ENCODE results near the gene TLX2.

Gene TLX2

DNA sequence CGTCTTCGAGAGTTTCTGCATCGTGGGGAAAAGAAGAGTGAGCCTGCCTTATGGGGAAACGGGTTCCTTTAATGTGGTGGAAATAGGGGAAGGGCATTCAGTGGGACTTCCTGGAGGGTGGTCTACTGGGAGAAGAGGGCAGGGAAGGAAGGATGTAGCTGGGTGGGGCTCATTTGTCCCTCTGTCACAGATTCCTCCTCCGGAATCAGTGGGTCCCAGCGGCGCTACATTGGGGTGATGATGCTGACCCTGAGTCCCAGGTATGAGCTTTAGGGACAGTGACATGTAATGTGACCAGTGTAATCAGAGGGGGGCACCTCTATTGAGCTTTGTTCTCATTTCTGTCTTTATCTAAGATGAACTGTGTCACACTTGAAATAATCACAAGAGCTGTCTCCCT is 17.4 kb downstream of the TLX2 start:
- Histone ChIP-seq H3K9me3 (ENCODE audit: low read length) (no peaks in the 10 kb centered on the region), H3K36me3 (ENCODE audit: insufficient read depth, low read length) (peaks cover 34% of the 10 kb centered on the region), H3K27ac (ENCODE audit: low read depth, low read length) (no peak overlapping the region), H3K4me1 (ENCODE audit: insufficient read depth, low read length) (peaks cover 25% of the 10 kb centered on the region), H3K27me3 (ENCODE audit: control insufficient read depth in 1 of 2, insufficient read depth in 2 of 2, low read length in 2 of 2) (no peaks in the 10 kb centered on the region), H3K4me3 (ENCODE audit: low read depth in 1 of 2, low read length in 2 of 2) (no peak overlapping the region), H3K9ac (ENCODE audit: low read length) (no peak overlapping the region)

DNA sequence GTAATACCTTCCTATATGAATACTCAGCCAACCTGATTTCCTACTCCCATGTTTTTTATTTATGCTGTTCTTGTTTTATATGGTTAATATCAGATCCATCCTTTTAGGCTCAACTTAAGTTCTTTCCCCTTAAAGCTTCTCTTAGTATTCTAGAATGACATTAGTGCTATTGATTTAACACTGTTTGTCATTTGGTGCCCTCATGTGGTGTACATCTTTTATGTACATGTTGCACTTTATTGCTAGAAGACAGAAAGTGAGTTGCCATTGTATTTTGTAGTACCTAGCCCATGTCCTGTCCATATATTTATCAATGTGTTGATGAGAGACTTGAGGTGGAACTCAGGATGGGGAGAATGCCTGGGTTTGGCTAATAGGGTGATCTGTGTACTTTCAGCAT is 18.0 kb downstream of the TLX2 start:
- H3K27ac ChIP-seq (ENCODE audit: low read depth, low read length) = no peak overlapping the region
- peaks cover 28% of the 10 kb centered on the region for H3K36me3 ChIP-seq (ENCODE audit: insufficient read depth, low read length)
- H3K4me1 ChIP-seq (ENCODE audit: insufficient read depth, low read length) = peaks cover 25% of the 10 kb centered on the region
- H3K27me3 ChIP-seq (ENCODE audit: control insufficient read depth in 1 of 2, insufficient read depth in 2 of 2, low read length in 2 of 2) = no peaks in the 10 kb centered on the region
- no peaks in the 10 kb centered on the region for H3K9me3 ChIP-seq (ENCODE audit: low read length)
- H3K4me3 ChIP-seq (ENCODE audit: low read depth in 1 of 2, low read length in 2 of 2) = no peak overlapping the region
- H3K9ac ChIP-seq (ENCODE audit: low read length) = no peak overlapping the region

DNA sequence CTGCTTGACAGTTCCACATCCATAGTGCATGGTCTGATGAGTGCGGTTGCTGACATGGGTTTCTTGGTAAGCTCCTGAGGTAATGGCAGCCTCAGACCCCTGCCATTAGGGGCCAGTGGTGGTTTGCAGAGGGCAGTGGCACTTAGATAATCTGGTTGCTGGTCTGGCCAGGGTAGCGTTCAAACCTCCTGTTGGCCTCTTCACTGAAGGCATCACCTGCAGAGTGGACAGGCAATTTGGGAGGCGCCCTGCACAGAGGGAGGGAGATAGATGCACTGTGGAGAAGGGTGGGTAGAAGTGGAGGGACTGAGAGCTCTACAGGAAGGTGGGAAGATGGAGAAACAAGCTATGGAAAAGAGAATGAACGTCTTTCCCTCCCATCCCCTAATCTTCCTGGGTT is 19.2 kb downstream of the TLX2 start:
- no peak overlapping the region for H3K27ac ChIP-seq (ENCODE audit: low read depth, low read length)
- no peak overlapping the region for H3K4me3 ChIP-seq (ENCODE audit: low read depth in 1 of 2, low read length in 2 of 2)
- peaks cover 16% of the 10 kb centered on the region for H3K4me1 ChIP-seq (ENCODE audit: insufficient read depth, low read length)
- no peaks in the 10 kb centered on the region for H3K27me3 ChIP-seq (ENCODE audit: control insufficient read depth in 1 of 2, insufficient read depth in 2 of 2, low read length in 2 of 2)
- no peak overlapping the region for H3K9ac ChIP-seq (ENCODE audit: low read length)
- H3K9me3 ChIP-seq (ENCODE audit: low read length) = no peaks in the 10 kb centered on the region
- H3K36me3 ChIP-seq (ENCODE audit: insufficient read depth, low read length) = peaks cover 16% of the 10 kb centered on the region

DNA sequence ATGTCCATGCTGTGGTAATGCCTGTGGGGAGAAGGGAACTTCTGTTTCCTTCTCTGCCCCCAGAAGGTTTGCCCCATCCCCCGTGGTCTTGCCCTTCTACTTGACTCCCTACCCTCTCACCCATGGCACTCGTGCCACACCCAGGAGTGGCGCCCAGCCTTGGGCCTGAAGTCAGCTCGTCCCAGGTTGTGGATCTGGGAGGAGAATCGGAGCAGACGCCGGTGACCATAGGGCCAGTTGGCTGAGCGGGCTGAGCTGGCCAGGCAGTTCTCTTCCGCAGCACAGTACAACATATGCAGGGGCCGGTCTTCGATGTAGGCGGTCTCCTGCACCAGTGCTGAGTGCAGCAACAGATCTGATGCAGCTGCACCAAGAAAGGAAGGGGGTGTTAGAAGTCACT is 20.2 kb downstream of the TLX2 start:
- H3K4me3 ChIP-seq (ENCODE audit: low read depth in 1 of 2, low read length in 2 of 2) = no peak overlapping the region
- no peaks in the 10 kb centered on the region for H3K27me3 ChIP-seq (ENCODE audit: control insufficient read depth in 1 of 2, insufficient read depth in 2 of 2, low read length in 2 of 2)
- peaks cover 16% of the 10 kb centered on the region for H3K36me3 ChIP-seq (ENCODE audit: insufficient read depth, low read length)
- H3K27ac ChIP-seq (ENCODE audit: low read depth, low read length) = no peak overlapping the region
- no peaks in the 10 kb centered on the region for H3K9me3 ChIP-seq (ENCODE audit: low read length)
- H3K9ac ChIP-seq (ENCODE audit: low read length) = no peak overlapping the region
- H3K4me1 ChIP-seq (ENCODE audit: insufficient read depth, low read length) = peaks cover 11% of the 10 kb centered on the region

DNA sequence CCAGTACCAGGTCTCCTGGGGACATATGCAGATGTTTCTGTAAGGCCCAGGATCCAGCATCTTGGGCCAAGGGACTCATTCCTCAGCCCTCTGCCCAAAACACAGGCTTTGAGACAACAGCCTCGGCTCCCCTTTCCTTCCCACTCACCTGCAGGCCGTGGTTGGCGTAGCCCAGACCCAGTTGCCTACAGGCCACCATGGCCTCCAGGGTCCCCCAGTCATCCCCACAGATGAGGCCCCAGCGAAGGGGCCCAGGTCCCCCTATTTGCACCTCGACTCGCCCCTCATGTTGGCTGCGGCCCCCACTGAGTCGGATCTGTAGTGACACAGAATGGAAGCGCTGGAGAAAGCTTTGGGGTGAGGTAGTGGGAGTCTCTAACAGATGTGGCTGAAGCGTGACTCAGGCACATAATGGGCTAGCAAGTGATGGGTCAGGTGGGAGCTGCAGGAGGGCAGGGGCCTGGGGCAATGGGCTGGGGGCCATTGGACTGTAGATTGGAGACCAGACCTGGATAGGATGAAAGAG is 21.3 kb downstream of the TLX2 start:
- Histone ChIP-seq H3K27ac (ENCODE audit: low read depth, low read length) (no peak overlapping the region), H3K36me3 (ENCODE audit: insufficient read depth, low read length) (peaks cover 16% of the 10 kb centered on the region), H3K4me1 (ENCODE audit: insufficient read depth, low read length) (peaks cover 11% of the 10 kb centered on the region), H3K9me3 (ENCODE audit: low read length) (no peaks in the 10 kb centered on the region), H3K9ac (ENCODE audit: low read length) (no peak overlapping the region), H3K4me3 (ENCODE audit: low read depth in 1 of 2, low read length in 2 of 2) (no peak overlapping the region), H3K27me3 (ENCODE audit: control insufficient read depth in 1 of 2, insufficient read depth in 2 of 2, low read length in 2 of 2) (no peaks in the 10 kb centered on the region)

DNA sequence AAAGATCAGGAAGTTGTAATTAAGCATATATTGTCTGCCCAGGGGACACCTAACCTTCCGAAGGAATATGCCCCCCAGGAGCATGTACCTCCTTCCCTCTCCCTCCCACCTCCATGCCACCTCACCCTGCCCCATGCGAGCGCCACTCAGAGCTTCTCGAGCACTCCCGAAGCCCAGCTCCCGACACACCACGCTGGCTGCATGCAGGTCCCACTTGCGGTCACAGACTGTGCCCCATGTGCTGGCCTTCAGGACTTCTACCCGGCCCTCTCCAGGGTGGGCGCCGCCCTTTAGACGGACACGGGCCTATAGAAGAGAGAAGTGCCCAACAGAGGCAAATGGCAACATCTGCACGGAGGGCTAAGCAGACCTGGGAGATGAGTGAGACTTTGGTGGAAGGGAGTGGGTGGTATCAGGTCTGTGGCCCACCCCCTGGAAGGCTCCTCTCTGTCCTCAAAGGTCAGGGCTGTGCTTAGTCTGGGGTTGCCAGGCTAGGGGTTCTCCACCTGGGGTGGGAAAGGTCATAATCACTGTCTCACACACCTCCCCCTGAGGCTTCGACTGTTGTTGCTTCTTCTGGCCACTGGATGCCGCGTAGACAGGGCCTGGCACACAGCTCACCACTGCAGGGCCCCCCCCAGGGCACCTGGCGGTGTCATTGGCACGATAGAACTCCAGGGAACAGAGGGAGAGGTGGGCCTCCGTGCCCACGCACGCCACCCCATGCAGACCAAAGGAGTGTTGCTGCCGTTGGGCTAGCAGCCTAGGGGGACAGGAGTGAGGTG is 22.1 kb downstream of the TLX2 start:
- peaks cover 13% of the 10 kb centered on the region for H3K36me3 ChIP-seq (ENCODE audit: insufficient read depth, low read length)
- no peaks in the 10 kb centered on the region for H3K27me3 ChIP-seq (ENCODE audit: control insufficient read depth in 1 of 2, insufficient read depth in 2 of 2, low read length in 2 of 2)
- H3K4me3 ChIP-seq (ENCODE audit: low read depth in 1 of 2, low read length in 2 of 2) = no peak overlapping the region
- no peak overlapping the region for H3K9ac ChIP-seq (ENCODE audit: low read length)
- peaks cover 3% of the 10 kb centered on the region for H3K4me1 ChIP-seq (ENCODE audit: insufficient read depth, low read length)
- no peaks in the 10 kb centered on the region for H3K9me3 ChIP-seq (ENCODE audit: low read length)
- H3K27ac ChIP-seq (ENCODE audit: low read depth, low read length) = no peak overlapping the region

DNA sequence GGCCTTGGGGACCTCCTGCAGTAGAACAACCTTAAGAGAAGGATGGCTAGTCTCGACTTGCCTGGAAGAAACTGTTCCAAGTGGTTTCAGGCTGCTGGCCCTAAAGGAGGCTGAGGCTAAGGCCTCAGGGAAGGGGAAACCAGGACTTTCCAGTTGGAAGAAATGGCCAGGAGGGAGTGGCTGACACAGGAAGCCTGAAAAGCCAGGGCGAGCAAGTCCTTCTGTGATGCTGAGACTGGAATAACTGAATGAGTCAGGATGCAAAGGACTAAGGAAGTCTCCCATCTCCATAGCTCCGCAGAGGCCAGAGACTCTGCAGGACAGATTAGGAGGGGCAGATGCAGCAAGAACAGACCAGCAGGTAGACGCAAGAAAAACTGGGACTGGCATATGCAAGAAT is 22.9 kb downstream of the TLX2 start:
- H3K27me3 ChIP-seq (ENCODE audit: control insufficient read depth in 1 of 2, insufficient read depth in 2 of 2, low read length in 2 of 2) = no peaks in the 10 kb centered on the region
- H3K27ac ChIP-seq (ENCODE audit: low read depth, low read length) = no peak overlapping the region
- no peaks in the 10 kb centered on the region for H3K9me3 ChIP-seq (ENCODE audit: low read length)
- H3K4me3 ChIP-seq (ENCODE audit: low read depth in 1 of 2, low read length in 2 of 2) = no peak overlapping the region
- H3K4me1 ChIP-seq (ENCODE audit: insufficient read depth, low read length) = no peaks in the 10 kb centered on the region
- peaks cover 6% of the 10 kb centered on the region for H3K36me3 ChIP-seq (ENCODE audit: insufficient read depth, low read length)
- no peak overlapping the region for H3K9ac ChIP-seq (ENCODE audit: low read length)

DNA sequence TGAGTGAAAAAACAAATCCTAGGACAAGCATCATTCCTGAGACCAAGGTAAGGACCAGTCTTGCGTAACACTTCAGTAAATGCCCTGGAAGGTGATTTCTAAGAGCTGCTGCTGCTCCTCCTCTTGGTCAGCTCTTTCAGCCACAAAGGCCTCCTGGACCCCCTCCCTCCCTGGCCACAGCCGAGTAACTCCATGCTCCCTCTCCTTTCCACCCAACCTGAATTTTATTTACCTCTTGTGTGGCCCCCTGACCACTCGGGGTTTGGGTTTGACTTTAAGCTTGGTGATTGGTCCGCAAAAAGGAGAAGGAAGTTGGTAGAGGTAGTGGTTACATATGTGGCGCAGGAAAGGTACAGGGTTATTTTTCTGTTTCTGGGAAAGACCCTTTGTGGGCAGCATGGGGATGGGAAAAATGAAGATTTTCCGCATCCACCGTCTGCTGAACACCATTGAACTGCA is 24.7 kb downstream of the TLX2 start:
- Histone ChIP-seq H3K4me1 (ENCODE audit: insufficient read depth, low read length) (no peaks in the 10 kb centered on the region), H3K36me3 (ENCODE audit: insufficient read depth, low read length) (no peaks in the 10 kb centered on the region), H3K4me3 (ENCODE audit: low read depth in 1 of 2, low read length in 2 of 2) (no peak overlapping the region), H3K9me3 (ENCODE audit: low read length) (no peaks in the 10 kb centered on the region), H3K9ac (ENCODE audit: low read length) (no peak overlapping the region), H3K27me3 (ENCODE audit: control insufficient read depth in 1 of 2, insufficient read depth in 2 of 2, low read length in 2 of 2) (no peaks in the 10 kb centered on the region), H3K27ac (ENCODE audit: low read depth, low read length) (no peak overlapping the region)

DNA sequence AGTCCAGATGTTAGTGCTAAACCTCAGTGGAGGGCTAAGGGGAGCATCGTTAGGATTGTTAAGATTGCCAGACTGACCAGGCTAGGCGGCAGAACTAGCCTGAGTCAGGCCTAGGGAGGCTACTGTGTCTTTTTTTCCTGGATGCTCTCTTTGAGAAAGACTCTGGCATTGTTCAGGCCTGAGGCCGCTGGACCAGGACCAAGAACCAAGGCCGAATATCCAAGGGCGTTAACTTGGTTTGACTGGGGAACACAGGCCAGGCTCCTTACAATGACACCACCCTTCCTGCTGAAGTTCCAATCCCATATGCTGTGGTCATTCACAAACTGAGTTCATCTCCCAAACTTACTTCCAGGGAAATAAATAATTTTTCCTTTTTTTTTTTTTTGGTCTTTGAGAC is 26.0 kb downstream of the TLX2 start:
- no peaks in the 10 kb centered on the region for H3K4me1 ChIP-seq (ENCODE audit: insufficient read depth, low read length)
- no peaks in the 10 kb centered on the region for H3K27me3 ChIP-seq (ENCODE audit: control insufficient read depth in 1 of 2, insufficient read depth in 2 of 2, low read length in 2 of 2)
- no peak overlapping the region for H3K9ac ChIP-seq (ENCODE audit: low read length)
- H3K36me3 ChIP-seq (ENCODE audit: insufficient read depth, low read length) = no peaks in the 10 kb centered on the region
- H3K4me3 ChIP-seq (ENCODE audit: low read depth in 1 of 2, low read length in 2 of 2) = no peak overlapping the region
- no peak overlapping the region for H3K27ac ChIP-seq (ENCODE audit: low read depth, low read length)
- no peaks in the 10 kb centered on the region for H3K9me3 ChIP-seq (ENCODE audit: low read length)

DNA sequence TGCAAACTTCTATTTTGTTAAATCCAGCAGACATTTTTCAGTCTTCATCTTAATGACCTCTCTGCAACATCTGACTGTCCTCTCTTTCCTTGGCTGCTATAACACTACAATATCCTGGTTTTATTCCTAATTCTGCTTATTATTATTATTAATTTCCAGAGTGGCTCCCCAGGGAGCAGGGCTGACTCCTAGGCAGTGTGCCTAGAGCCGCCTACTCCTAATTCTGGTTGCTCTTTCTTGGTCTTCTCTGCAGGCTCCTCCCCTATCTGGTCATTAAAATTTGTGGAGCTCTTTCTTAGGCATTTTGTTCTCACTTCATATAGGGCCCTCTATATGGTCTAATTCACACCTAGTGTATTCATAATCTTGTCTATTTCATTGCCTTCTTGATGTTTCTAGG is 28.7 kb downstream of the TLX2 start:
- Histone ChIP-seq H3K27ac (ENCODE audit: low read depth, low read length) (no peak overlapping the region), H3K4me3 (ENCODE audit: low read depth in 1 of 2, low read length in 2 of 2) (no peak overlapping the region), H3K9me3 (ENCODE audit: low read length) (no peaks in the 10 kb centered on the region), H3K4me1 (ENCODE audit: insufficient read depth, low read length) (no peaks in the 10 kb centered on the region), H3K36me3 (ENCODE audit: insufficient read depth, low read length) (no peaks in the 10 kb centered on the region), H3K9ac (ENCODE audit: low read length) (no peak overlapping the region), H3K27me3 (ENCODE audit: control insufficient read depth in 1 of 2, insufficient read depth in 2 of 2, low read length in 2 of 2) (no peaks in the 10 kb centered on the region)

DNA sequence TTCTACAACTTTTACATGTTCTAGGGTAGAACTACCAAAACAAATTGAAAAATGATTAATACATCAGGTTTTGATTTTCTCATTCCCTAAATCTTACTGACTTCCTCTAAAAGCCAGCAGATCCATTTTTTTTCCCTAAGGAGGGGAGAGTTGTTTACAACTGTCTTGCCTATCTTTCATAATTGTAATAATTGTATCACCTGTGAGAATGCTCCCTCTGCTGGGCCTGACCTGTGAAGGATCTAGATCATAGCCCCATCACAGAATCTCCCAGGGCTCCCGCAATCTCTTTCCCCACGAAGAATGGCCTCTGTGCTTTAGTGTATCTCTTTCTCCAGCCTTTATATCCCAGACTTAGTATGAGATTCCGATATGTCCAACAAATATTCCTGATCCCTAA is 30.4 kb downstream of the TLX2 start:
- no peaks in the 10 kb centered on the region for H3K36me3 ChIP-seq (ENCODE audit: insufficient read depth, low read length)

DNA sequence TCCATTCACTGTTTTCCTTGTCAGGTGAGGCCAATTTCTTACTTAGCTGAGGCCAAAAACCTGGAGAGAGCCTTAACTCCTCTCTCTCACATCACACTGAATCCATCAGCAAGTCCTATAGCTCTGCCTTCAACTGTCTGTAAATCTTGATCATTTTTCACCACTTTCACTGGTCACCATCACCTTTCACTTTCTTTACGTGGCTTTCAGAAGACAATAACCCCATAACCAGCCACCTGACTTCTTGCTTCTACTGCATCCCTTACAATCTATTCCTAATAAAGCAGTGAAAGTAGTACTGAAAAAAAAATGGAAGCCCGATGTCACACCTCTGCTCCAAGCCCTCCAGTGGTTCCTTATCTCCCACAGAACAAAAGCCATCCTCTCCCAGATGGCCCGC is 31.8 kb downstream of the TLX2 start:
- Histone ChIP-seq H3K27ac (ENCODE audit: low read depth, low read length) (no peak overlapping the region), H3K4me1 (ENCODE audit: insufficient read depth, low read length) (peaks cover 15% of the 10 kb centered on the region), H3K4me3 (ENCODE audit: low read depth in 1 of 2, low read length in 2 of 2) (no peak overlapping the region), H3K27me3 (ENCODE audit: control insufficient read depth in 1 of 2, insufficient read depth in 2 of 2, low read length in 2 of 2) (no peaks in the 10 kb centered on the region), H3K9me3 (ENCODE audit: low read length) (no peaks in the 10 kb centered on the region), H3K9ac (ENCODE audit: low read length) (no peak overlapping the region), H3K36me3 (ENCODE audit: insufficient read depth, low read length) (no peaks in the 10 kb centered on the region)

More for the DNA sequence above, 30.4 kb downstream of the TLX2 start:
- H3K27me3 ChIP-seq (ENCODE audit: control insufficient read depth in 1 of 2, insufficient read depth in 2 of 2, low read length in 2 of 2) = no peaks in the 10 kb centered on the region
- no peak overlapping the region for H3K9ac ChIP-seq (ENCODE audit: low read length)
- peaks cover 10% of the 10 kb centered on the region for H3K4me1 ChIP-seq (ENCODE audit: insufficient read depth, low read length)
- no peak overlapping the region for H3K27ac ChIP-seq (ENCODE audit: low read depth, low read length)
- H3K4me3 ChIP-seq (ENCODE audit: low read depth in 1 of 2, low read length in 2 of 2) = no peak overlapping the region
- no peaks in the 10 kb centered on the region for H3K9me3 ChIP-seq (ENCODE audit: low read length)

Data from muscle layer of colon (tissue), 2 donors.